ENCODE measurements around the gene NRIP3.

NRIP3 gene

DNA sequence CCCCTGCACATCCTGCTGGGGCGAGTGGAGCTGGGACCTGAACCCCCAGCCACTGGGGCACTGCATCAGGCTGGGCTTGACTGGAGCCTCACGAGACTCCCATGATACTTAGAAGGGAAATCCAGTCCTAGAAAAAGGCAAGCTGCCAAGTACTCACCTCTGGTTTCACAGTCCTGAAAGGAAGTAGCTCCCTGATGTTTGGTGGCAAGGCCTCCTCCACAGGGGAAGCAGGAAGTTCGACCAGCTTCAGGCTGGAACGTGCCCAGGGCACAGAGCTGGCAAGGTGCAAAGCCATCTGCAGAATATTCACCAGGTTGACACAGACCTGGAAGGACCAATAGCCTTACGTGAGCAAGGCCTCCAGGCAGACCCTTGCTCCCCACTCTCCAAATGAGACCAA is 26.8 kb upstream of the NRIP3 start:
- TF ChIP-seq, protein P1, sequence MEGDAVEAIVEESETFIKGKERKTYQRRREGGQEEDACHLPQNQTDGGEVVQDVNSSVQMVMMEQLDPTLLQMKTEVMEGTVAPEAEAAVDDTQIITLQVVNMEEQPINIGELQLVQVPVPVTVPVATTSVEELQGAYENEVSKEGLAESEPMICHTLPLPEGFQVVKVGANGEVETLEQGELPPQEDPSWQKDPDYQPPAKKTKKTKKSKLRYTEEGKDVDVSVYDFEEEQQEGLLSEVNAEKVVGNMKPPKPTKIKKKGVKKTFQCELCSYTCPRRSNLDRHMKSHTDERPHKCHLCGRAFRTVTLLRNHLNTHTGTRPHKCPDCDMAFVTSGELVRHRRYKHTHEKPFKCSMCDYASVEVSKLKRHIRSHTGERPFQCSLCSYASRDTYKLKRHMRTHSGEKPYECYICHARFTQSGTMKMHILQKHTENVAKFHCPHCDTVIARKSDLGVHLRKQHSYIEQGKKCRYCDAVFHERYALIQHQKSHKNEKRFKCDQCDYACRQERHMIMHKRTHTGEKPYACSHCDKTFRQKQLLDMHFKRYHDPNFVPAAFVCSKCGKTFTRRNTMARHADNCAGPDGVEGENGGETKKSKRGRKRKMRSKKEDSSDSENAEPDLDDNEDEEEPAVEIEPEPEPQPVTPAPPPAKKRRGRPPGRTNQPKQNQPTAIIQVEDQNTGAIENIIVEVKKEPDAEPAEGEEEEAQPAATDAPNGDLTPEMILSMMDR (IDR thresholded peaks at IDR 0.05; ENCODE audit: low read depth, low read length): no peak
- no peak overlapping the region for H3K4me3 ChIP-seq (replicated peaks in 1 of 2; ENCODE audit: low read depth in 2 of 2, low read length in 2 of 2)
- DNase-seq (ENCODE audit: low read depth in 2 of 2): no peak

- H3K4me3 ChIP-seq (replicated peaks in 1 of 2; ENCODE audit: low read depth in 2 of 2, low read length in 2 of 2): no peak overlapping the region
- no peak for DNase-seq (ENCODE audit: low read depth in 2 of 2)
- TF ChIP-seq, protein P1 (IDR thresholded peaks at IDR 0.05; ENCODE audit: low read depth, low read length): no peak
Measured at GRCh38 chr11:9029422-9029821, 25.6 kb upstream of the NRIP3 start.

GRCh38 chr11:9028581-9028980 is 24.8 kb upstream of the NRIP3 start:
- TF ChIP-seq, protein P1 (IDR thresholded peaks at IDR 0.05; ENCODE audit: low read depth, low read length): no peak
- no peak overlapping the region for H3K4me3 ChIP-seq (replicated peaks in 1 of 2; ENCODE audit: low read depth in 2 of 2, low read length in 2 of 2)
- DNase-seq (ENCODE audit: low read depth in 2 of 2): no peak

GRCh38 chr11:9025101-9025850 is 21.5 kb upstream of the NRIP3 start:
- no peak for DNase-seq (ENCODE audit: low read depth in 2 of 2)
- TF ChIP-seq, protein P1 (IDR thresholded peaks at IDR 0.05; ENCODE audit: low read depth, low read length): no peak
- no peak overlapping the region for H3K4me3 ChIP-seq (replicated peaks in 1 of 2; ENCODE audit: low read depth in 2 of 2, low read length in 2 of 2)

DNA sequence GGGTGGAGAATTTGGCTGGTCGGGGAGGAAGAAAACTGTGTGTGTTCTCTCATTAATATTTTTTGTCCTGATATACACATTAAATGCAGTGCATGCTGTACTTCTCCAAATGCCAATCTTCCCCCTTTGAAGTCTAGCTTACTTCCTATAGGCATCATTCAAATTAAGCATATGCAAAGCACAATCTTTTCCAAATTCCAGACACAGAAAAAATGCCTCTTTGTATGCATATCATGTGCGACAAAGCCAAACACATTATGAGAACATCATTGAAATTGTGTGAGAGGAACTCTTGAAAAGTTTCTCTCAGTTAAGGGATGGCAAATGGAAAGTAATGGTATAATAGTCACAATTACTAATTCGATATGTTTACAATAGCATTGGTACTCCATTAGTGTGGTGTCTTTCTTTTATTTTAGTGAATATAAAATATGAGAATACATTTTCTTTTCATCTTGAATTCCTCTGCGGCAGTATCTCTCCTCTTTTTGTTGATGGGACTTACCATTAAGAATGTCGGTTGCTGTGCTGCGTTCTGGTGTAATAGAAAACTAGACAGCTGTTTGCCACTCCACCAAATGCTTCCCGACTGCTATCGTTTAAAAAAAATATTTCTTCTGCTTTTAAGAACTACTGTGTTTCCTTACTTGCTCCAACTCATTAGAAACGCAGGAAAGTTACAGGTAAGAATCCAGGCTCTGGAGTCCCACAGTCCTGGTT is 19.3 kb upstream of the NRIP3 start:
- TF ChIP-seq, protein P1 (IDR thresholded peaks at IDR 0.05; ENCODE audit: low read depth, low read length): no peak
- no peak overlapping the region for H3K4me3 ChIP-seq (replicated peaks in 1 of 2; ENCODE audit: low read depth in 2 of 2, low read length in 2 of 2)
- no peak for DNase-seq (ENCODE audit: low read depth in 2 of 2)

GRCh38 chr11:9020916-9021315 is 17.1 kb upstream of the NRIP3 start:
- TF ChIP-seq, protein P1 (IDR thresholded peaks at IDR 0.05; ENCODE audit: low read depth, low read length): no peak
- H3K4me3 ChIP-seq (replicated peaks in 1 of 2; ENCODE audit: low read depth in 2 of 2, low read length in 2 of 2): no peak overlapping the region
- peak; percentile 6 to 49 for DNase-seq (ENCODE audit: low read depth in 2 of 2)
